ENCODE measurements around the gene CYTH4.

DNA sequence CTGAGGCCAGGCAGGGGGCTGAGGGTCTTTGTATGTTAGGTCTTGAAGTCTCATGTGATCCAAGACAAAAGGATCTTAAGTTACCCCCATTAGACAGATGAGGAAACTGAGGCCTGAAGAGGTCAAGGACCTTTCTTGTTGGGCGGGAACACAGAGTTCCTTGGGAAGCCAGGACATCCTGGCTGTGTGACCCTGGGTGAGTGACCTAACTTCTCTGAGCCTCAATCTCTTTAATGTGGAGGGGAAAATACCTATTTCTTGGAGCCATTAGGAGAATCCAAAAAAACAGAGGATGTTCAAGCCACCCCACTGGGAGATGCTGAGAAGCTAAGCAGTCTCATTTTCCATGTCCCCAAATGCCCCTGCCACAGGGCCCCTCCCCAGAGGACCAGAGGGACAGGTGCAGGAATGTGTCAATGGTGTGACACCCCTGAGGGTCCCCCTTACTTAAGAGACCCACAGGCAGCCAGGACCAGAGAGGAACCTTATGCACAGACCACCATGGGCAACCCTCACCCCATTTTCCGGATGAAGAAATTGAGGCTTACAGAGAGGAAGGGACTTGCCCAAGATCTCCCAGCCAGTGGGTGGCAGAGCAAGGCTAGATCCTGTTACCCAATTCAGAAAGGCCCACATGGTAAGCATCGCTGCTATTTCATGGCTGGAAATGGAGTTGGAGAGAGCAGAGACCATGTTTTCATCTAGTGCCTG lies 46.3 kb upstream of the CYTH4 start:
- no peak for TF ChIP-seq EZH2 (IDR thresholded peaks at IDR 0.05)
- TF ChIP-seq POLR2AphosphoS5 (IDR thresholded peaks at IDR 0.05; ENCODE audit: borderline replicate concordance, low read depth, low read length) = no peak
